Activated CD4-positive, alpha-beta T cell treated with anti-CD3 and anti-CD28 coated beads, Interleukin-2, amount 10 ng/mL, durations not matched to agents 7 days and 5 days (primary cell): Measurements from ENCODE around the gene AUTS2. TPM values are rescaled to one million over a fixed set of nuclear protein-coding genes. Genes with fewer than 3 reads are reported as not detected.

Source experiments
- CTCF ChIA-PET: fragments of 350-600 bp; sonication (Branson Sonifier 250); formaldehyde crosslinking; loops from one replicate; lab custom pipeline; 2021; ENCODE audit warnings: antibody characterized with exemption; lab: Charles Lee
- POLR2A ChIA-PET: fragments of 350-600 bp; sonication (Branson Sonifier 250); formaldehyde crosslinking; loops from one replicate; lab custom pipeline; 2021; ENCODE audit warnings: antibody characterized with exemption; lab: Charles Lee
- DNase-seq: peaks from one replicate; pipeline ENCODE4 v3.0.0-alpha.2; 2020
- H3K27ac Mint-ChIP-seq: one replicate; pipeline ENCODE4 v1.8.0; 2021; ENCODE audit warnings: mild to moderate bottlenecking, moderate library complexity, mixed read lengths
- H3K27me3 Mint-ChIP-seq: one replicate; pipeline ENCODE4 v1.8.0; 2021; ENCODE audit warnings: mixed read lengths
- H3K36me3 Mint-ChIP-seq: one replicate; pipeline ENCODE4 v1.8.0; 2021; ENCODE audit warnings: low read depth, mixed read lengths
- H3K4me1 Mint-ChIP-seq: one replicate; pipeline ENCODE4 v1.8.0; 2021; ENCODE audit warnings: mixed read lengths
- H3K4me3 Mint-ChIP-seq: one replicate; pipeline ENCODE4 v1.8.0; 2021; ENCODE audit warnings: mild to moderate bottlenecking, moderate library complexity, mixed read lengths
- H3K9me3 Mint-ChIP-seq: one replicate; pipeline ENCODE4 v1.8.0; 2021; ENCODE audit warnings: mixed read lengths
- total RNA-seq, 2 experiments: library from RNA; stranded (reverse); gene quantifications; one replicate each; pipeline ENCODE4 v1.2.3, GENCODE V29; 2021

Gene AUTS2
- total RNA-seq, 2 experiments from 2014 or later = 13.9 to 18.9 TPM

DNA sequence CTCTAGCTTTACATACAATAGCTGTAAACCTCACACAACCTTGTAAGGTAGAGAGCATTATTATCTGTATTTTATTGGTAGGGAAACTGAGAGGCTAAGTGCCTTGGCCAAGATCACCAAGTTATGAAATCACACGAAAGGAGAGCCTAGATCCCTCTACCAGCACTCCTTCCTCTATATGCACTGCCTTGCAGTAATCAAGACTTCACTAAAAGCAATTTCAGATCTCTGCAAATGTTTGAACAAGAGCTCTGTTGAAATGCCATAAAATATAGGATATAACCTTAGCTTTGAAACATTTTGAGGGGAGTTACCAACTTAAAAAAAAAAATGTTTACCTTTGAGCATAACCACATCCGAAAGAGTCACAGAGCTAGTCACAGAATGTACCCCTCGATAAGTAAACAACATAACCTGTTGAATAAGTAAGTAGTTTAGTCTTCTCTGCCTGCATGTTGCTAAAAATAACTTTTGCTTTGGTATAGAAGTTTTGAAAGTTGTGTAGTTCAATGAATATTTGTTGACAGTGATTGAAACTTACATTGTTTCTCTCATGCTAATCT is 709.4 kb downstream of the AUTS2 start:
- POLR2A ChIA-PET = no interaction called here
- CTCF ChIA-PET = interaction anchor here (0.6 kb wide), 1 partner anchor 1847 kb away, joined by 4 read pairs; no protein-coding TSS in a partner anchor
- Mint-ChIP-seq H3K9me3 (peaks cover 4% of the 10 kb centered on the region), H3K27me3 (no peaks in the 10 kb centered on the region), H3K27ac (peak overlapping the region; percentile 90), H3K4me3 (no peak overlapping the region), H3K4me1 (peaks cover 55% of the 10 kb centered on the region), H3K36me3 (peaks cover 2% of the 10 kb centered on the region)
- DNase-seq = no peak

GRCh38 chr7:70312336-70312735 is 714.1 kb downstream of the AUTS2 start:
- ChIA-PET CTCF (no interaction called here), POLR2A (no interaction called here)
- DNase-seq = peak; percentile 22
- H3K27ac Mint-ChIP-seq = peak overlapping the region; percentile 82
- H3K27me3 Mint-ChIP-seq = no peaks in the 10 kb centered on the region
- H3K9me3 Mint-ChIP-seq = peaks cover 11% of the 10 kb centered on the region
- peaks cover 8% of the 10 kb centered on the region for H3K36me3 Mint-ChIP-seq
- peak overlapping the region; percentile 22 for H3K4me3 Mint-ChIP-seq
- H3K4me1 Mint-ChIP-seq = peaks cover 49% of the 10 kb centered on the region

DNA sequence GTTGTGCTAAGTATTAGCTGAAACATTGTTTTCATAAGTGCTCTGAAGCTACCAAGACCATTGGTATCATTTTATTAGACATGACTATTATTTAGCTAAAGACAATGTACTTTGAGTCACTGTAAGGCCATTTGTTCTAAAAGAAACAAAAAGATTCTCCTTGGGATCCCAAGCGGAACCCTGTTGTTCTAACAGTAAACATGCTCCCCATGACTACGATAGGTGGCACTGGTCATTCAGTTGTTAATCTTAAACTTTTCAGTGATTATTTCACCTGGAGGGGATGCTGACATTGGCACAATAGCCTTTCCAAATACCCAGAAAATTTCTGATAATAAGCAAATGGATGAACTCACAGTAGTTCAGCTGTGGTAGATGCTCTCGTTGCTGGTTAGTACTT is 715.0 kb downstream of the AUTS2 start:
- Mint-ChIP-seq H3K9me3 (peaks cover 11% of the 10 kb centered on the region), H3K27me3 (no peaks in the 10 kb centered on the region), H3K36me3 (peaks cover 6% of the 10 kb centered on the region), H3K27ac (no peak overlapping the region), H3K4me3 (no peak overlapping the region), H3K4me1 (peaks cover 49% of the 10 kb centered on the region)
- POLR2A ChIA-PET = no interaction called here
- DNase-seq = no peak
- CTCF ChIA-PET = no interaction called here

GRCh38 chr7:70313687-70314086 is 715.4 kb downstream of the AUTS2 start:
- DNase-seq = no peak
- Mint-ChIP-seq H3K9me3 (peaks cover 11% of the 10 kb centered on the region), H3K36me3 (peaks cover 6% of the 10 kb centered on the region), H3K4me3 (no peak overlapping the region), H3K4me1 (peaks cover 51% of the 10 kb centered on the region), H3K27me3 (no peaks in the 10 kb centered on the region), H3K27ac (no peak overlapping the region)
- POLR2A ChIA-PET = no interaction called here
- CTCF ChIA-PET = no interaction called here

- peaks cover 55% of the 10 kb centered on the region for H3K4me1 Mint-ChIP-seq
These were observed 715.9 kb downstream of the AUTS2 start for GRCh38 chr7:70314221-70314620.

DNA sequence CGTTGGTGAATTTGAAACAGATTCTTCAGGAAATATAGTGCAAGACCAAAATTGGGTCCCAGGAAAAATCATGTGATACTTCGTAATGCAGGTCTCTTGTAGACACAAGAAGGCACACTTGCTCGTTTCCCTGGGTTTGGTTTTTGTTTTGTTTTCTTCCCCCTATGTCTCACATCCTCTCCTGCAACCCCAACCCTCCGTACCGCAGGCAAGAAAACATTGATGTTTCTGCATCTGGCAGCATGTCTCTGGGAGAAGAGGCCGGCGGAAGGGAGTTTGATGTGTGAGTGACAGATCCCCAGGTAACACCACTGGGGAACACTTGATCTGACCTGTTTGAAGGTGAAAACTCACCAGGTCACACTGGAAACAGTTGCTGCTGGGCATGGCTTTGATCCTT is 718.5 kb downstream of the AUTS2 start:
- H3K36me3 Mint-ChIP-seq = peaks cover 6% of the 10 kb centered on the region
- H3K27me3 Mint-ChIP-seq = peaks cover 3% of the 10 kb centered on the region
- peak; percentile 70 for DNase-seq
- peak overlapping the region; percentile 17 for H3K4me3 Mint-ChIP-seq
- H3K9me3 Mint-ChIP-seq = peaks cover 11% of the 10 kb centered on the region
- ChIA-PET POLR2A (no interaction called here), CTCF (interaction anchor here (0.6 kb wide), 1 partner anchor 525 kb away, joined by 3 read pairs; no protein-coding TSS in a partner anchor)
- peaks cover 53% of the 10 kb centered on the region for H3K4me1 Mint-ChIP-seq
- H3K27ac Mint-ChIP-seq = peak overlapping the region; percentile 80

More at GRCh38 chr7:70314221-70314620, 715.9 kb downstream of the AUTS2 start:
- Mint-ChIP-seq H3K4me3 (no peak overlapping the region), H3K27ac (no peak overlapping the region), H3K36me3 (peaks cover 6% of the 10 kb centered on the region), H3K9me3 (peaks cover 11% of the 10 kb centered on the region), H3K27me3 (no peaks in the 10 kb centered on the region)
- POLR2A ChIA-PET = no interaction called here
- CTCF ChIA-PET = no interaction called here
- DNase-seq = no peak

DNA sequence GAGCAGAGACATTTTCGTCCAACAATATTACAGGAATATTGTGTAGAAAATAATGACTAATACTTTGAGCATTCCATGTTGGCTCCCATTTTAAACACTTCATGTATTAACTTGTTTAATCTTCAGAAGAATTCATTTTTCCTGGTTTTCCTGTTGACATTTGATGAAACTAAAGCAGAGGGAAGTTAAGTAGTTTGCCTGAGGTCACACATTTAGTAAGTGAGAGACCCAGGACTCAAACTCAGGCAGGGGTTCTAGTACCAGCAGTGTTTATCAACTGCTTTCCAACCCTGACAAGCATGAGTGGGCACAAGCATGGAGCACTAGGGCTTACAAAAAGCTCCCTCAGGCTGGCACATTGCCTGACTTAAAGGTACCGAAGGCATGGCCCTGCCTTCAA is 719.1 kb downstream of the AUTS2 start:
- Mint-ChIP-seq H3K4me3 (no peak overlapping the region), H3K36me3 (peaks cover 6% of the 10 kb centered on the region), H3K4me1 (peaks cover 47% of the 10 kb centered on the region), H3K27me3 (peaks cover 3% of the 10 kb centered on the region), H3K9me3 (peaks cover 11% of the 10 kb centered on the region), H3K27ac (peak overlapping the region; percentile 80)
- CTCF ChIA-PET = no interaction called here
- POLR2A ChIA-PET = no interaction called here
- no peak for DNase-seq

DNA sequence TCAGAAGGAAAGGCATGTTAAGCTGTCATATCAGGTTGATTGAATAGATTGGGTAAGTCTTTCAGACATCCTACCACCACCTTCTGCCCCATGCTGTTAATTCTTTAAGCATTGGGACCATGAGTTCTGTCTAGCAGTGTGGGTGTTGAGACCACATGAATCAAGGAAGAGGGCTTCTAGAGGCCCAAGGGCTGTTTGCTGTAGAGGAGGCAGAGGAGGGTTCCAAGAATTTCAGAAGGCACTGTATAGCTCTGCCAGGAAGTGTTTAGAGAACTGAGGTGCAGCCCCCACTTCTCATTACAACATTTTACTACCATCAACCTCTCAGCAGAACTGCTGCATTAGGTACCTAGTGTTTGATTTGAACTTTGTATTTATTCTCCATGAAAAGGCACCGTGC is 720.2 kb downstream of the AUTS2 start:
- Mint-ChIP-seq H3K27me3 (peaks cover 3% of the 10 kb centered on the region), H3K9me3 (peaks cover 11% of the 10 kb centered on the region), H3K36me3 (peaks cover 6% of the 10 kb centered on the region), H3K4me3 (no peak overlapping the region), H3K4me1 (peaks cover 40% of the 10 kb centered on the region), H3K27ac (peak overlapping the region; percentile 72)
- ChIA-PET POLR2A (interaction anchor here (0.5 kb wide), 1 partner anchor 477 kb away, joined by 3 read pairs; no protein-coding TSS in a partner anchor), CTCF (no interaction called here)
- DNase-seq = no peak

- no peak for DNase-seq
- Mint-ChIP-seq H3K4me3 (no peak overlapping the region), H3K36me3 (peaks cover 6% of the 10 kb centered on the region), H3K27me3 (peaks cover 3% of the 10 kb centered on the region), H3K4me1 (peaks cover 40% of the 10 kb centered on the region), H3K27ac (no peak overlapping the region), H3K9me3 (peaks cover 12% of the 10 kb centered on the region)
- CTCF ChIA-PET = no interaction called here
- POLR2A ChIA-PET = no interaction called here
These were observed 720.8 kb downstream of the AUTS2 start for GRCh38 chr7:70319057-70319456.

- ChIA-PET CTCF (no interaction called here), POLR2A (no interaction called here)
- Mint-ChIP-seq H3K4me1 (peaks cover 35% of the 10 kb centered on the region), H3K4me3 (no peak overlapping the region), H3K9me3 (peaks cover 2% of the 10 kb centered on the region), H3K27ac (no peak overlapping the region), H3K36me3 (no peaks in the 10 kb centered on the region), H3K27me3 (peaks cover 3% of the 10 kb centered on the region)
- no peak for DNase-seq
These were observed 722.8 kb downstream of the AUTS2 start for GRCh38 chr7:70321016-70321590.

DNA sequence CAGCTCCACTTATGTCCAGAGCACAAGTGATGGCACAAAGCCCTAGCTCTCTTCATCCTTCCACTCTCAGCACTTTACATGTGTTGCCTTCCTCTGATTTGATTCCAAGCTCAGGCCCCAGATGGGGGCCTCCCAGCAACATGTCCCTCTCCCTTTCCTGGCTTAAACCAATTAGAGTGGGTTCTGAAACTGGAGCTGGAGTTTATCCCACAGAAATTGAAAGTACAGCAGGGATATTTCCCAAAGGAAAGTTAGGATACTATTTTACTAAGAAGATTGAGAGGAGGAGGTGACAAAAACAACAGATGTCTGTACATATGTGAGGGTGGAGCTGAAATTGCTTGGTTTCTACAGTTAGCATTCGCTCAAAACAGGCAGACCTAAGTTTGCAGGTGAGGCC is 724.6 kb downstream of the AUTS2 start:
- POLR2A ChIA-PET = no interaction called here
- no peak overlapping the region for H3K27ac Mint-ChIP-seq
- DNase-seq = no peak
- peaks cover 2% of the 10 kb centered on the region for H3K9me3 Mint-ChIP-seq
- no peak overlapping the region for H3K4me3 Mint-ChIP-seq
- peaks cover 21% of the 10 kb centered on the region for H3K4me1 Mint-ChIP-seq
- CTCF ChIA-PET = interaction anchor here (0.6 kb wide), 1 partner anchor 241 kb away, joined by 5 read pairs; no protein-coding TSS in a partner anchor
- no peaks in the 10 kb centered on the region for H3K36me3 Mint-ChIP-seq
- peaks cover 3% of the 10 kb centered on the region for H3K27me3 Mint-ChIP-seq

GRCh38 chr7:70325509-70326101 is 727.3 kb downstream of the AUTS2 start:
- ChIA-PET CTCF (no interaction called here), POLR2A (no interaction called here)
- Mint-ChIP-seq H3K4me1 (peaks cover 5% of the 10 kb centered on the region), H3K27me3 (peaks cover under 1% of the 10 kb centered on the region), H3K9me3 (peaks cover 2% of the 10 kb centered on the region), H3K27ac (no peak overlapping the region), H3K4me3 (no peak overlapping the region), H3K36me3 (no peaks in the 10 kb centered on the region)
- no peak for DNase-seq

GRCh38 chr7:70334295-70334694 is 736.0 kb downstream of the AUTS2 start:
- no peak for DNase-seq
- Mint-ChIP-seq H3K27ac (peak overlapping the region; percentile 47), H3K9me3 (peaks cover 5% of the 10 kb centered on the region), H3K36me3 (peaks cover 6% of the 10 kb centered on the region), H3K4me3 (no peak overlapping the region), H3K4me1 (peaks cover 21% of the 10 kb centered on the region), H3K27me3 (peaks cover 8% of the 10 kb centered on the region)
- ChIA-PET CTCF (no interaction called here), POLR2A (no interaction called here)
